GM21737 (cell line): ENCODE measurements around the gene ZNF697.

Source experiments
- ATAC-seq: cut with Tn5 transposase; IDR thresholded peaks from one replicate; pipeline ENCODE4 v1.9.1; 2021; ENCODE audit warnings: mild to moderate bottlenecking, moderate library complexity; ENCODE audit not compliant: unreplicated experiment

The ZNF697 gene

DNA sequence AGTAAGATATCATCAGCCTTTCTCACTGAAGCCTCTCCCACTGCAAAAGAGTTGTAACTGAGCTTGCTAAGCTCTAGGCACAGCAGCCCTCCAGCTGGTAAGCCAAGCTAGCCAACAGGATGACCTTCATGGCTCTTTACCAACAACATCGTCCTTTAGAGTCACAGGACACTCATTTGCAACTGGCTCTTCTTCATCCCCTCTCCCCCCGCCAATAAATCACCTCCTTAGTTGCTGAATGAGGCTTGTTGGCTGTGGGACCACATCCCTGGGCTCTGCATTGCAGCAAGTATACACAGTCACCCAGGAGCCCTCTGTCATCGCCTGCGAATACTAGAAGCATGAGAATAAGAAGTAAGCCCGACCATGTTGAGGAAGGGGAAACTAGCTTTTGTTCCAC is 16.0 kb upstream of the ZNF697 start:
- ATAC-seq: no peak

DNA sequence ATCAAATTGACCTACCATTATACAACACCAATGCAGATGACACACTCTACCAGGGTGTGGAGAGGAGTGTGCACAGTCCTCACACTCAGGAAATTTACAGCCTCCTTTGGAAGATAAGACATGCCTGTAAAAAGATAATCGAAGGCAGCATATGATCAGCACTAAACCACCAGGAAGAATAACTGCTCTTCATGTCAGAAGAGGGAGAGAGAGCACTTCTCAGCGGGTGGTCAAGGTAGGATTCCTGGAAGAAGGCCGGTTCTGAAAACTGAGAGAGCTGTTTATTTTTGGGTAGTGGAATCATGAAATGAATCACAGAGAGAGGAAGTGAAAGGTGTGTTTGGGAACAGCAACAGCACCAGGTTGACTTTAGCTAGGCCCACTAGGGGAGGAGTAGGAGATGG is 14.0 kb upstream of the ZNF697 start:
- ATAC-seq: peak; percentile 70

DNA sequence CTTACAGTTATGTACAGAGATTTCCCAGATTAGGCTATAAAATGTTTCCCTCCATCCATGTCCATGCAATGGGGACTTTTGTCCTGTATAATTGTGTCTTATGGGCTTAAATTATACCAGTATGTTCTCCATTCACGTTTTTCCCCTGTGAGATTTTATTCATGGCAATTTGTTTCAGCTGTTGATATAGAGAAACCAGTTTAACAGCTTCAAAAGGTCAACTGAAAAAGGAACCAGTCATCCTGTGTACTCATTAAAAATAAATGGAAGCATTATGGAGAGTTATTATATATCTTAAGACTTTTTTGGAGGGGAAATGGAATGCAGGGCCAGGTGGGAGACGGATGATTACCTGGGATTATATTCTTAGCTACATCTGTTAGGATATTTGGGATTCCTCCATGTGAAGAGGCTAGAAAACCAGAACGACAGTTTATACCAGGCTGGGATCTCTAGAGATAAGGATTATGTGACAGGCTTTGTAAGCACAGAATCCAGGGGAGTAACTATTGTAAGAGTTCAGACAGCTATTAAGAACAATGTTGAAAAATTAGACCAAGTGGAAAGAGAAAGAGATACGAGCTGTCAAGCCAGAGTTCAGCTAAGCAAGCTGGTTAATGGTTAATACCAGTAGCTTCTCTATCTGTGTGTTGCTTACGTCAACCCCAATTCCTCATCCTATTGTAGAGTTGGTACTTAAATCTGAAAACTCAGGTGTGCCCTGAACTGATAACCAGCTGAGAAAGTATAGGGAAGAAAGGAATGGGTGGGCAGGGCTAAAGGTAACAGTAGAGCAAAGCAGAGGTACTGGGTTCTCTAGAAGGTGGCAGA is 12.4 kb upstream of the ZNF697 start:
- peak; percentile 57 for ATAC-seq

DNA sequence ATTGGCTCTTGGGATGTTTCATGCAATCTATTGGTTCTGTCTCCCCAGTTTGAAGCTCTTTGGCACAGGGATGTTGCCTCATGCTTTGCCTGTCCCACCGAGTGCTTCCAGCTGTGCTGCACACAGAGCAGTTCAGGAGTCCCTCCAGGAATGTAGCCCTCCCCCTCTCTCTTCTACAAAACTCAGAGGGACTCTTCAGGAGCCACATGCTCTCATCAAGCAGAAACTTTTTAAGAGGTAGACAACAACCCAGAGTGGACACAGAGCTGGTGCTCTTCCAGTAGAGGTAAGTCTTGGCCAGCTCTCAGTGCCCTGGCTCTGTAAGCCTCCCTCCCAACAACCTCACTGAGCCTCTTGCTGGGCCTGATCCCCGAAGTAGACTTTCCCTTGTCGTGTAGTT is 11.6 kb upstream of the ZNF697 start:
- ATAC-seq: no peak

DNA sequence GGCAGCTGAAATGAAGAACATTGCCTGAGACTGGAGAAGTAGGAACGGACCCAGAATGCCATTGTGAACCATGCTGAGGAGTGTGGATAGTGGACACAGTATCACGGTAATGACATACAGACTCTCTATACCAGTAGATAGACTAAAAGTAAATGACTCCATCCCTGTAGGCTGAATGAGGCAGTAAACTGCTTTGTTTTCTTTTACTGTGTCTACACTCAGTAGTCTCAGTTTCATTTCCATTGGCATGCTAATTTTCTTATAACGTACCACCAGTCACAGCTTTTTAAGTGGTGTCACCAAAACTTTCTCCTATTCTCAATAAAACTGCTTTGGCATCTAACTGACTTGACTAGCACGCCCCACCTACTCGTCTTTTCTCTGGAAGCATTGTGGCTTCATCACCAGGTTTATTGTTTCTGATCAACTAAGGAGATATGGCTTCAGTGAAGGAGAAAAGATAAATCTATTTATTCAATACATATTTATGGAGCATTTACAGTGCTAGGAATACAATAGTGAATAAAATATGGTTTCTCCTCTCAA is 8.4 kb upstream of the ZNF697 start:
- peak; percentile 45 for ATAC-seq

DNA sequence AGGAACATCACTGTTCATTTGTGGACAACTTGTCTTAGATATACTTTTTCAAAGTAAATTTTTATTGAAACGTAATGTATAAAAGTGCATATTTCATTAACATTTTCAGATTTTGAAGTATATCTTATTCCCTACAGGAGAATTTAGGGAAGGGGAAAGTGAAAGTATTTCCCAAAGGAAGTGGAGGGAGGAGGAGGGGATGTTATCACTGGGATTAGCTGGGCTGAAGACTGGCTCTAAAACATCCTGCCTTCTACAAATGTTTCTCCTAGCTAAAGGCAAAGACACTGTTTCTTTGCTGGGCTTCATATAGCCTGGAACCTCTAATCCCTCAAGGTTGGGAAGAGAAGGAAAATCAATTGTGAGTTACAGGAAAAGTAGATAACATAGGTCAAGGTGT is 7.1 kb upstream of the ZNF697 start:
- ATAC-seq: no peak

DNA sequence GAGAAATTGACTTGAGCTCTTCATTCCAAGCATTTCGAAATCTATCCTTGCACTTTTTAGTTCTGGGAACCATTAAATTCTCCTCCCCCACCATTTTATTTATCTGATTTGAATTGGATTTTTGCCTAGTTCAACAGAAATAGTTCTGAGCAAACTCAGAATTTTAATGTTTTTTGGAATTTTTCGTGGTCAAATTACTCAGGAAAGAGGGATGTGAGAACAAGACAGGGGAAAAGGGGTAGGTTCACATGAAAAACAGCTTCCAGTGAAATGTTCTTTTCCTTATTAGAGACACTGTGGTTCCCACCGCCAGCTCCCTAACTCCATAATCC is 5.7 kb upstream of the ZNF697 start:
- no peak for ATAC-seq

DNA sequence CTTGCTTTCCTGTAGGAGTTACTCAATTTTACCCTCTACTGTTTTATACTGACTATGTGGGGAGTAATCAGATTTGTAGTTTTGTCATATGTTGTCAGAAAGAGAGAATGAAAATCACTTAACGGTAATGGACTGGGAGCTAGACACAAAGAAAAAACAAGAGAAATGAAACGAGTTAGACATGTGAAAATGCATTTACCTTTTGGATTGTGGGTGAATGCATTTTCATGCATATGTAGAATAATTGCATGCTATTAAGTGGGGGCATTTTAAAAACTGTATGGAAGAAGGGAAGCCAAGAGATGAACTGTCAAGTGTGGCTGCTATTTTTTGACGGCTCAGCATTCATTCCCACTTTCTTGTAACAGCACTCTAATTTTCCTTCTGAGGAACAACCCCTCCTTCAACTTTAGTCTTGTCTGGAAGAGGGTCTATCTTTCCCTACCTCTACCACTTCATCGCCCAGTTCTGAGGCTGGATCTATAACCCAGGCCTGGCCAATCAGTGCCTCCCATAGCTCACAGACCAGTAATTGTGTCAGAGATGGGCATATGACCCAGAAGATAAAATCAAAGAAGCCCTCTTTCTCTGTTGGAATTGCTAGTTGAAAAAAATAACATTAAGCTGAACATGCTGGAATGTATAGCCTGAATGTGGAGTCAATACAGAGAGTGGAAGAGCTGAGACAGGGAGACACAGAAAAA is 5.2 kb upstream of the ZNF697 start:
- no peak for ATAC-seq

DNA sequence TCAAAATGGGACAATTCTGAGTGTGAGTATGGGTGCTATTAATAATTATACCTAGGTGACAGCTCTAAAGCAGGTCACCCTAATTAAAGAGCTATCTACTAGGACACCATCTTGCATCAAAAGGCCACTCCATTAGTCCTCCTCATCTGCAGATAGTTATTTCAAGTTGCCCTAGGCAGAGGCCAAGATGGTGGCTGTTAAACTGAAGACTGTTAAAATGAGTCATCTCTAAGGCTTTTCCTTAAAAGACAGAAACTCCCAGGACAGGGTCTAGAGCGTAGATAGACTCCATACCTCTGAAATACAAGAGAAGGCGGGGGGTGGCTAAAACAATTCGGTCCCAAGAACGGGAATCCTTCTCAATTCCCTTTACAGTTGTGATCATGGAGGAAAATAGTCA is 4.5 kb upstream of the ZNF697 start:
- ATAC-seq: no peak

DNA sequence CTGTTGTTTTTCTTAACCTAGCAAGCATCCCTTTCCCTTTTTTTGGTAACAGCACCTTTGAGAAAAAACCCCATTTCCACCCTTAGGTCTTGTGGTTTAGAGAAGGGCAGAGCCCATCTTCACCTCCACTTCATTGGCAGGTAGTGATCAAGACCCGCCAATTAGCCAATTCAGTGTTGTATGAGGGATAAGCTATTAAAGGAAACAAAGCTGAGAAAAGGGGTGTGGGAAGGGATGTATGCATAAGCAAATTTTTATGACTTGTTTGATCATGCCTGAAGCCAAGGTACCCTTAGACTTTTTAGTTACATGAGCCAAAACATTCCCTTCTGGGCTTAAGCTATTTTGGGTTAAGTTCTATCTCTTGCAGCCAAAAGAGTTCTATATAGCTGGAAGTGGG is 3.6 kb upstream of the ZNF697 start:
- ATAC-seq: no peak

DNA sequence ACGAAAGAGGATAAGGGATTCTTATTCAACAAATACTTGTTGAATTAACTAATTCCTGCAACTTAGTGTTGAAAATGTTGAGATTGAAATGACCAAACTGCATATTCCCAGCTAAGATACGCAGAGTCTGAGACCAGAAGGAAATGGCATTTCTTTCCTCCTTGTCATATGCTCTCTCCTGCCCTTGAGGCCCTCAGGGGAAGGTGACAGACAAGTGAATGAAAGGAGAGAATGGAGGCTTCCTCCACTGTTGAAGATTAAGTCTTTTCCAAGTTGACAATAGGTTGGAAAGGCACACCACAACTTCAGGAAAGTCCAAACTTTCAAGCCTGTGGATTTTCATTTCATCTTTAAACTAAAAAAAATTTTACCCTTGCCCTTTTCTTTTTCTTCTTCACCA is 3.1 kb upstream of the ZNF697 start:
- ATAC-seq: no peak

DNA sequence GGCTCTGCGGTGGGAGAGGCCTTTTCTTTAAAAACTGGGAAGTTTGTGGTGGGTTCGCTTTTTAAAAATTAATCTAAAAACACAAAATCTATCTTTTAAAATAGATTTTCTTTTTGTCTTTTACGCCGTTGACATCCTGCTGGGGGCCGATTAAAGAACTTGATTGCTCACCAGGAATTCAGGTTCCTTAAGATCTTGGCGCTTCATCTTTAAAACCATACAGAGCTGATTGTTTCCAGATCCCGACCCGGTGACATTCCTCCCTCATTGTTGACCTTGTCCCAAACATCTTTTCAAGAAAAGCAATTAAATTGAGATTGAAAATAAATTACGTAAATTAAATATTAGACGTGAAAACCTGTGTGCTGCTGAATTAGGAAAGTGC is 546 bp upstream of the ZNF697 start:
- ATAC-seq: no peak

DNA sequence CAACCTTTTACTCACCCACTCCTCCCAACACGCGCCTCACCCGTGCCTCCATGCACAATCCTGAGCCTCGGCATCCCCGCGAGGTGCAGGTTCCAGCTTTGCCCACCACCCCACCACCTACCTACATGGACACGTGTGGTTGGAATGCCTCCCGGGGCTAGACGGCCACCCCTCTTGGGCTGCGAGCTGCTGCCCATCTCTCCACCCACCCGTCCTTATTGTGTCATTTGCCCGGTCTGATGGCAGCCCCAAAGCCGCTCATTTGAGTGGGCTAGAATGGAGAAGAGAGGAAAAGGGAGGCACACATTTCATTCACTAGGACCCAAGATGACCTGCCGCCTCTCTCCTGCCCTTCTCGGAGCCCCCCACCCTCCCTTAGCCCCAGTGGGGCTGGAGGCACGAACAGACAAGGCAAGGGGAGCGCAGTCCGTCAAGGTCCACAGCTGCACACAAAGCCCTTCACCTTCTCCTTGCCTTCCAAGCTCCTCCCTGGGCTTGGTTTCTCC is 785 bp downstream of the ZNF697 start:
- ATAC-seq: no peak

DNA sequence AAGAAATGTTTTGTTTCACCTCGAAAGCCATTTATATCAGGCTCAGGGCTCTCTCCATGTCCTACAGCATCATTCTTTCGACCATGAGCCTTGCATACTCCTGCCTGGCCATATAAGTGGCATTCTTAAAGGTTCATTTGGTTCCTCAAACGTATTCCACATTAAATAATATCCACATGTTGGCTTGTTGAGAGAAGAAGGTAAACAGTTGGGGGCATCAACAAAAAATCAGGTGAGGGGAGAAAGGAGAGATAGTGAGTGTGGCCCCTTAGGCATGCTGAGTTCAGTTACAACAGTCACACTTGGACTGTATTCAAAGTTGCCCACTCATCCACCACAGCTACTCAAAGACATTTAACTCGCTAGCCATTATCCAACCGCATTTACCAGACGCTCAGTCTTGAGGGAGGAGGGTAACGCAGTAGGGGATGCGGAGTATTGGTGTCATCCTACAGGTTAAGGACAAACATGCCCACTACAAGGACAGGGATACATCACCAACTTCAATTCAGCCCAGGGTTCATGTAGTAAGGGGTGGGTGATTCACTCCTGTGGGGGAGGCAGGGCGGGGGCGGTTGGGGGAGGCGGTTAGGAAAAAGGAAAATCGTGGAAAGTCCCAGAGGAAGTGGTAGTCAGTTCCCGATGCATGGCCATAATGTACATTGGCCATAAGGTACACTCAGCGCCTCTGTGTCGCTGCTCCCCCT is 1.4 kb downstream of the ZNF697 start:
- ATAC-seq: no peak

DNA sequence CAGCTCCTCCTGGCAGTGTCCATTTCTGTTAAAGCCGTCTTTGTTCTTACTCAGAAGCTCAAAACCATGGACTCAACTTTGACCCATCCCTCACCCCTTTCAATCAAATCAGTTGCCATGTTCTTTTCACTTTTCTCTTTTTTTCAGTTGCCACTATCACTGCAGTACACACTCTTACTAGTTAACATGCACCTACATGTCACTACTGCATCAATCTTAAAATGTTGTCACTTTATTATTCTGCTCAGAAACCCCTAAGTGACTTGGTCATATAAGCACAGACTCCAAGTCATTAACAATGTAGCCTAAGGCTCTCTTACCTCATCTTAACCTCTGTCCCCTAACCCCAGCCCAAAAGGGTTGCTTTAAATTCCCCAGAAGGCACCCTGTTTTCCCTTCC is 9.0 kb downstream of the ZNF697 start:
- no peak for ATAC-seq

DNA sequence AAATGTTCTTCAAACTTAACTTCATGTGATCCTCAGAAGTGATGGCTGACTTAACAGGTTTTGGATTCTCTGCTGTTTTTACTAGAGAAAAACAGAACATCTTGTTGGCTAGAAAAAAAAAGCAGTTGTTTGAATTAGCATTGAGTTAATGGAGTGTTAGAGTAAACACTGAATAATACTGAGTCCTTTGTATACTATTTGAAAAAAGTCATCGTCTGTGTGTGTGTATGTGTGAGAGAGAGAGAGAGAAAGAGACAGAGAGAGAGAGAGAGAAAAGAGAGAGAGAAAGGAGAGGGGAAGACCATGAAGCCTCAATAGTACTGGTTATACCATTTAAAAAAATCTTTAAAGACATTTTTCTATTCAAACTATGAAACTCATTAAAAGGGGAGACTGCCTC is 10.4 kb downstream of the ZNF697 start:
- ATAC-seq: no peak

DNA sequence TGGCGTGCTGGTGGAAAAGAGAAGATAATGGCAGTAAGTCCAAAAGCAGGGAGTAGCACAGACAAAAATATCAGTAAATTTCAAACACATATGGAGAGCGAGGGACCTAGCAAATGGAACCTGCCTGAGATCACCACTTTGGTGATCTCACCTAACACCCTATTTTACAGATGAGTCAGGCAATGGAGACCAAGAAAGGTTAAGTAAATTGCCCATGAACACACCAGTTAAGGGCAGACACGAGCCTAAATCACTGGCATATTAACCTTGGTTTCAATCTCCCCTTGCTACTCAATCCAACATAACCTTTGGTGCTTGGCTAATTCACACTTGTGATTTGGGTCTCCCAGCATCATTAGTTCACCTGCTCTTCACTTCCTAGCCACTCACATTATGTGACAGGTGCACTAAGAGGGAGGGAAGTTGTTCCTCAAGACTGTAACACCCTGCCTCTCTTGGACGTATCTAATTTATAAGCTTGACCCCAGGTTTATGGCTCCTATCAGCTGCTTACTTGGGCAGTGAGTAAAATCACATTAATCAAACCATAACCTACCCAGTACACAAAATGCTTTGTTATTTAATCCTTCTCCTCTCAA is 11.5 kb downstream of the ZNF697 start:
- ATAC-seq: no peak

DNA sequence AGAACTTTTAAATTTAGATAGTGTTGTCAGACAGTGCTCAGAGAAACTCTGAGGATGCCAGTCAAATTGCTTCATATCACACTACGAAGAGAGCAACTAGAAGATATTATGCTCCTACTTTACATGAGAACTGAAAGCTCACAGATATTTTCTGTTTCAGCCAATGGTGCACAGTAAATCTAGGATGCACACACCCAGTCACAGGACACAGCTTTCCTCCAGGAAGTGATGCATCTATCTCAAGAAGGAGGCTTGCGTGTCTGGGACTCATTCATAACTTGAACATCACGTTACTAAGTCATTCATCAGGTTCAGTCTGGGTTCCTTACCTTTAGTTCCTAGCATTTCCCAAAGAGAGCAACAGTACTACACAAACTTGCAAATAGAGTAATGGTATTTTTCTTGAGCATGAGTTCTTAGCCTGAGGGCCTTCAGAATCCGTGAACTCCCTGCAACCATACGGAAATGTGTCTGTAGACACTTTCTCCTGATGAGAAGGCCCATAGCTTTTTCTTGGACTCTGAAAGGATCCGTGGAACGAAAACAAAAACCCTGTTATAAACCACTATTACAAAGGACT is 12.2 kb downstream of the ZNF697 start:
- ATAC-seq: no peak

DNA sequence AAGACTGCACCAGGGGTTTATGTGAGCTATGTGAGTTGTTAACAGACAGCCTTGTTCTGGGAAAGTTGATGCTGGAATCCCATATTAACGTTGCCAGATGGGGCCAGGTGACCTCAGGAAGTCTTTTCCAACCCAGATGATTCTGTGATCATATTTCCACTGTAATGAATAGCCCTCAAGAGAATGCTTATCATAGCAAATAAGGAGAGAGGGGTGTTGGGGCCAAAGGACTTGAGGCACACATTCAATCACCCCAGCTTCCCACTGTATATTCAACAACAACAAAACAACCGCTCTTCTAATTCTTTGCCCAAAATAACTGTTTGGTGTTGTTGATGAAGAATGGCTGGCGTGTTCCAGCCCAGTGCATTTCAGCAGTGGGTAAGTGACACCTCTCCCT is 14.1 kb downstream of the ZNF697 start:
- ATAC-seq: no peak

DNA sequence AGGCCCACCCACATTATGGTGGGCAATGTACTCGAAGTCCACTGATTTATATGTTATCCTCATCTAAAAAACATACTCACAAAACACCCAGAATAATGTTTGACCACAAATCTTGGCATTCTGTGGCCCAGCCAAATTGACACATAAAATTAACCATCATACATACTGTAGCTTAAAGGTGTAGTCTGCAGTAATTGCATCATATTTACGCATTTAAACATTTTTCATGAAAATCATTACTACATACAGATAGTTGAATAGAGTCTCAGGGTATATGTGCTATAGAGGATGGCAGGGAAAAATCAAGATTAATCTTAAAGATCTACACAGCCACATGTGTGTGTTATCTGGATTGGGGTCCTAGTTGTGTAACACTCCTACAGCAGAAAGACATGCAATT is 14.5 kb downstream of the ZNF697 start:
- ATAC-seq: no peak

DNA sequence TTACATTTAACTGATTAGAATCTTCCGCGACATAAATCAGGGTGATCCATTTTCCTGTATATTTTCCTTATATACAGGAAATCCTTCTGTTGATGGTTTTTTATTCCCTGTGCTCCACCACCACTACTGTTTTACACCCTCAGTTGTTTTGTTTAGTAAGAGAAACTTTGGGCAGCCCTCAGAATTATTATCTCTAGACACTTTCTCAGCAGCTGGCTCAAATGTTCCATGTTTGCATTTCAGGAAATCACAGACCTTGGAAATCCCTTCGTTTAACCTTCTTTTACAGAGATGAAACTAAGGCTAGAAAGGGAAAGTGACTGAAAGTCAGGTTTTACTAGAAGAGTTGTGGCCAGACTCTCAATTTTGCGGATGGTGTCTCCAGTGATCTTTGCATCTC is 15.2 kb downstream of the ZNF697 start:
- ATAC-seq: no peak
